HT1080 (cell line): ENCODE measurements around the gene CPLX1. TPM values are rescaled to one million over a fixed set of nuclear protein-coding genes. Genes with fewer than 3 reads are reported as not detected.
"Not testable (repeated sequence)": the region's sequence is repeated elsewhere in the genome, so short reads cannot be mapped to it uniquely, and the experiment has no call there.

Source experiments
- DNase-seq: peaks from one replicate; pipeline ENCODE4 v3.0.0-alpha.2; 2015; ENCODE audit warnings: low read depth
- total RNA-seq: library from RNA; depleted of rRNA; stranded (reverse); fragments of >200 nt; shearing (Covaris generic); gene quantifications from 2 replicates; pipeline ENCODE4 v1.2.3, GENCODE V29; 2014

Gene CPLX1
- total RNA-seq, 1 experiment from 2014 or later, result not detected

DNA sequence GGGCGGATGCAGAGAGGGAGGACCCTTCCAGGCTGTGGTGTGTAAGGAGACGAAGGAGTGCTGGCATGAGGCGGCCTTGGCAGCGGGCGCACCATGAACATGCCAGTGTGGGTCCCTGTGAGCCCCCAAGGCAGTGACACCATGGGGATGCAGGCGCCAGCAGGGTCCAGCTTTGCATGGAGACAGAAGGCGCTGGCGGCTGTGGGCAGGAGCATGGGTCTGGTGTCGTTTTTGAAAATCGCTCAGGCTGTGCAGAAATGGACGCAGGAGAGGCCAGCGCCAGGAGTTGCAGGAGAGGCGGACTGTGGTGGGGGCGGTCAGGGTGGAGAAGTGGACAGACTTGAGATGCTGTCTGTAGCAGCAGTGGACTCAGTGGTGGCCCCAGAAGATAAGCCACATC, 64.2 kb downstream of the CPLX1 start:
- DNase-seq, result no peak

DNA sequence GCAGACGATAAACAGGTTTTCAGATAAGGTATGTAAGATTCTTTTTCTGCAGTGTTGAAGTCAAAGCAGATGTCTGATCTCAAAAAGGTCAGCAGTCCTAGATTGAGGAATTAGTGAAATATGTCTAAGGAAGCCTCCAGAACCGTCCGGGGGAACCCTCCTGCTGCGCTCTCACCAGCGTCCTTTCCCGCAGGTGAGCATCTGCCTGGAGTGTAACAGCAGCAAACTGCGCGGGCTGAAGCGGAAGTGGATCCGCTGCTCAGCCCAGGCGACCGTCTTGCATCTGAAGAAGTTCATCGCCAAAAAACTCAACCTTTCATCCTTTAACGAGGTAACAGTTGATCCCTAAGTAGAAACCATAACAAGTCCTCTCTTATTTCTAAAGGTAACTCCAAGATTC, 64.8 kb downstream of the CPLX1 start:
- no peak for DNase-seq

DNA sequence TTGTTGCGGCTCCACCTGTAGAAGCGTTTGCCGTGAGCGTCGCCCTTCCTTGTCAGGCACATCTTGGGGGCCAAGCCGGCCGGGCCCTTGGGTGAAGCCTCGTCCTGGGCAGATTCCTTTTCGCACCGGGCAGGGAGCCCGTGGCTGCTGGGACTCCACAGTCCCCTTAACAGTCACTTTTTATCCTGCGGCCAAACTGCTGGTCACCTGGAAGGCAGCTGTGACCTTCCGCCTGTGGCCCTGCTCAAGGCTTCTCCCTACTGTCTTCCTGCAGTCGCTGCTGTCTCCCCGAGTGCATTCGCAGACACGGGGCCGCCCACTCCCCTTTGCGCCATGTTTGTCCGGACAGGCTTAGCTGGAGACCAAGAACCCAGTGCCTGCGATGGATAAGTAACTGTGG, 65.3 kb downstream of the CPLX1 start:
- DNase-seq, result no peak

DNA sequence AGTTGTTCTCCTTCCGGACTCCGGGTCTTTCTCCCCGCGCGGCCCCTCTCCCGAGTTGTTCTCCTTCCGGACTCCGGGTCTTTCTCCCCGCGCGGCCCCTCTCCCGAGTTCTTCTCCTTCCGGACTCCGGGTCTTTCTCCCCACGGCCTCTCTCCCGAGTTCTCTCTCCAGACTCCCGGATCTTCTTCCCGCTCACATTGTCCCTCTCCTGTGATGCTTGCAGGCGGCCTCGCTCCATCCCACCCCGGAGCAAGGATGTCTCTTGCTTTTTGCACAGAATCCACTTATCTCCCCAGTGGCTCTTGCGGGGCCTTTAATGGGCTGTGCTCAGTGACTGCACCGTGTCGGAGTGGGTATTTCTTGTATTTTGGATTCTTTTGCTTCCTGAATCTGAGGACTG, 66.1 kb downstream of the CPLX1 start:
- not testable (repeated sequence) for DNase-seq

DNA sequence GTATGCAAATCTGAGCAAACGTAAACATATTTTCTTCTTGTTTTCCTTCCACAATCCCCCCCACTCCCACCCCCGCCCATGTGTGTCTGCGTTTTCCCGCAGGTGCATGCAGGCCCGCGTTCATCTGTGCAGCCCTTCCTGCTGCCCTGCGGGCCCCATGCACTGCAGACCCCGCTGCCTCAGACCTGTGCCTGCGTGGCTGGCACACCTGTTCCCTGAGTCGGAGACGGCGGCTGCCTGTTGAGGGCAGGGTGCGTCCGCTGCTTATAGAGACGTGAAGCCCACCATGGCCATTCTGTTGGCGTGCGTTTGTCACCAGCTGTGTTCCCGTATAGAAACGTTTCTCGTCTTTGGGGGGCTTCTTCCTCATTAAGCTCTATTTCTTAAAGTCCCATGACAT, 68.8 kb downstream of the CPLX1 start:
- DNase-seq, result no peak

DNA sequence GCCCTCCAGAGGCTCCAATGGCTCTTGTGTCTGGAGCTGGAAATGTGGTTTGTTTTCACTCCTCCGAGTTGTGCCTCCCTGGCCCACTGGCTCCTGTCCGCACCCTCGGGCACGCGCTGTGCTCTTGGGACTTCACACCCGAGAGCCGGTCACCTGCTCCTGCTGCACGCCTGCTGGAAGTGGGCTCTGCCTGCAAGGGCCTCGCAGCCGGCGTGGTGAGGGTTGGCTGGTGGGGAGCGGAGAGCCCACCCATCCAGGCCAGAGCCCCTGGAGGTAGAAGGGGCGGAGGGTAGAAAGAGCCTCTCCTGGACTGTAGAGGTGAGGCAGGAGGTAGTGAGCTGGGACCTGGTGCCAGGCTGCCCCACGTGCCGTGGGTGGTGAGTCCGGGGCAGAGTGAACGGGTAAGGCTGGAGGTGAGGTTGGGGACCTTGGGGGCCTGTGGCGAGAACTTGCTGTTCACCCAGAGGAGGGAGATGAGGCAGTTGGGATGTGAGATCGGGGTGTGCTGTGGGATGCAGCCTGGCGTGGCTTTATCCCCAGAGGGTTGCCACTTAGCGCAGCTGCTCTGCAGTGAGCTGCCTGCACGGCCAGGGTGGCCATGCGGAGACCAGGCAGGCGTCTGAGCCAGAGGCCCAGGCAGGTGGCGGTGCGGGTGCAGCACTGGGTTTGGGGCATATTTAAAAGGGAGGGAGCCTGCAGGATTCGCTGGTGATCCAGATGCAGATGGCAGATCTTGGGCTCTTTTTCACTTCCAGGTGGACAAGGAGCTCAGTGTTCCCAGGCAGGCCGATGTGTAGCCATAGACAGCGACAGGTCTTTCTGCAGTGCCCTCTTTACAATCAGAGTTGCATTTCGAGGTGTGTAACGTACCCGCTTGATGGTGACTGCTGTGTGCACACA, 71.5 kb downstream of the CPLX1 start:
- no peak for DNase-seq

DNA sequence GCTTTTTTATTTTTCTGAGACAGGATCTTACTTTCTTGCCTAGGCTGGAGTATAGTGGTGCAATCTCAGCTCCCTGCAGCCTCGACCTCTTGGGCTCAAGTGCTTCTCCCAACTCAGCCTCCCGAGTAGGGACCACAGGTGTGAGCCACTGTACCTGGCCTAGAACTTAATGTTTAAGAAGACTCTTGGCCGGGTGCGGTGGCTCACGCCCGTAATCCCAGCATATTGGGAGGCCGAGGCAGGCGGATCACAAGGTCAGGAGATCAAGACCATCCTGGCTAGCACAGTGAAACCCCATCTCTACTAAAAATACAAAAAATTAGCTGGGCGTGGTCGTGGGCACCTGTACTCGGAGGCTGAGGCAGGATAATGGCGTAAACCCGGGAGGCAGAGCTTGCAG, 72.7 kb downstream of the CPLX1 start:
- DNase-seq, result not testable (repeated sequence)

DNA sequence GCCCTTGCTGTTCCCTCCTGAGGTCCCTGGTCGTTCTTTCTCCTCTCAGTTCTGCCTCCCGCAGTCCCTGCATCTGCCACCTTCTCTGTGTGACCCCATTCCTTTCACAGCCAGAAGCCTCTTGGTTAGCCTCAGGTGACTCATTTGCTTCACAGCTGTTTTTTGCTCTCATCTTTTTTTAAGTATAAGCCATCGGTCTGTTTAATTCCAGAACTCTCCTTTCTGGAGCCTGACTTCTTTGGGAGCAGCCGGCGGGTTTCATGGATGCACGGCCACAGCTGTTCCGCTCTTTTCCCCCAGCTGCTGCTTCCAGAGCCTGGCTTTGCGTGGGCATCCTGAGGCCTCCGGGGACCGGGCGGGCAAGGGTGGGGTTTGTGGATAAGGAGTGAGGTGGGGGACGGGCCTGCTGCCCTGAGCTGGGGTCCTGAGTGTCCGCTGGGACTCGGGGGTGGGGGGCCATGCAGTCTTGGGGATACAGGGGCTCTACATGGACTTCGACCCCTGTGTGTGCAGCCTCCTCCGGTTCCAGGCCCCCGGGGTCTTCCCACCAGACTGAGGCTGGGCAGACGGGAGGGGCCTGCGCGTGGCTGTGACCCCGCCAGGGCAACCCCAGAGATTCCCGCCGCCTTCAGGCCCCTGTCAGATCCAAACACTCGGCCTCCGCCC, 73.6 kb downstream of the CPLX1 start:
- no peak for DNase-seq

DNA sequence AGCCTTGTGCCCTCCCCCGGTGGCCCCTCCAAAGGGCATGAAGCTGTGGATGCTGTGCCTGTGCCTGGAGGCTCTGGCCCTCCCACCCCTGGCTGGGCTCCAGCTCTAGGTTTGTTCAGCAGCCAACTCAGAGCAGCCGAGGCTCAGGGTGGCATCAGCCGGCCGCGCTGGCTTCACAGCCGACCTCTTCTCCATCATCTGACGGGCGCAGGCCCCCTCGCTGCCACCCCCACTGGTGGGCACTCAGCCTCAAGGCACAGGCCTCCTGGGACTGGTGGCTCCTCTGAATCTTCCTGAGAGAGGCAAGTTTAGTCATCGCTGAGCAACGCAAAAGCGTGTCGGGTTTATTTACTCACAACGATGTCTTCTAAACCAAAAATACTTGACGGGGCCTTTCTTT, 74.3 kb downstream of the CPLX1 start:
- DNase-seq, result no peak

DNA sequence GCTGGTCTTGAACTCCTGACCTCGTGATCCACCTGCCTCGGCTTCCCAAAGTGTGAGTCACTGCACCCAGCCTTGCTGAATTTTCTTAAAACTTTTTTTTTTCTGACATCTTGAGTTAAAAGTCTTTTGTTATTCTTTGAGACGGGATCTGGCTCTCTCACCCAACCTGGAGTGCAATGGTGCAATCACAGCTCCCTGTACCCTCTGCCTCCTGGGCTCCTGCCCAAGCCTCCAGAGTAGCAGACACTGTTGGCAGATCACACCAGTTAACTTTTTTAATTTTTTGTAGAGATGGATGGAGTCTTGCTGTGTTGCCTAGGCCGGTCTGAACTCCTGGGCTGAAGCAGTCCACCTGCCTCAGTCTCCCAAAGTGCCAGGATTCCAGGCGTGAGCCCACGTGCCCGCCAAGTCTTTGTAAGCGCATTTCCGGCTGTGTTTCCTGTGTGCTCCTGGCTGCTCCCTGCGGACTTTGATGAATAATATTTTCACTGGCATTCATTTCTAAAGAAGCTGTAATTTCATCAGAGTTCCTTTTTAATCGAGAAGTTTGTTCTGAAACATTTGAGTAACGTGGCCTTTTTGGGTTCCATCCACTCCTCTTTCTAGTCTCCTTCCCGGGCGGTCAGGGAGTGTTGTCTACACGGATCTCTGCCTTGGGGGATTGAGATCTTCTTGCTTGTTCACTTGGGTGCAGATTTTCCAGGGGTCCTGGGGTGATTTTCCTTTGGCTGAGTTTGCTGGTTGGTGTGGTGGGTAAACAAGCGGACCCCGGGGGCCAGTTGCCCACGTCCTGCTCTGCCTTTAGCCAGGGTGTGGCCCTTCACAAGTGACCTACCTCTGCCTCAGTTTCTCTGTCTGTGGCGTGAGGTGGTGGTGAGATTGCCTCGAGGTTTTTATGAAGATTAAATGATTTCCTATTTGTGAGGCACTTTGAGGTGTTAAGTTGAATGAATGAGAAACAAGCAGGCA, 75.9 kb downstream of the CPLX1 start:
- no peak for DNase-seq

DNA sequence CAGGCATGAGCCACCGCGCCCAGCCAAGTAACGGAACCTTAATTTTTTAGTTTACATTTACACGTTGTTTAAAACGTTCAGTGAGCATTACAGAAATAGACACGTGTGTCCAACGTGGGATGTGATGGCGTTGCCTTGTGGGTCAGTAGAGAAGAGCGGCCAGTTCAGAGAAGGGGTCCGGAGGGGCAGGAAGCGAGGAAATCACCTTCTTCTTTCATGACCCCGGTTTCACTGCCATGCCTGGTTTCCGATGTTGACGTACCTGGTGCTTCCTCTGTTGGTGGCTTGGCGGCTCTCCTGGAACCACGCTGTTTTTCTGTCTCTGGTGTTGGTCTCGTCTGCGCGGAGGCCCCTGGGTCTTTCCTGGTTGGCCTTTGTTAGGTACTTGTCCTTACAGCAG, 77.5 kb downstream of the CPLX1 start:
- DNase-seq, result no peak

DNA sequence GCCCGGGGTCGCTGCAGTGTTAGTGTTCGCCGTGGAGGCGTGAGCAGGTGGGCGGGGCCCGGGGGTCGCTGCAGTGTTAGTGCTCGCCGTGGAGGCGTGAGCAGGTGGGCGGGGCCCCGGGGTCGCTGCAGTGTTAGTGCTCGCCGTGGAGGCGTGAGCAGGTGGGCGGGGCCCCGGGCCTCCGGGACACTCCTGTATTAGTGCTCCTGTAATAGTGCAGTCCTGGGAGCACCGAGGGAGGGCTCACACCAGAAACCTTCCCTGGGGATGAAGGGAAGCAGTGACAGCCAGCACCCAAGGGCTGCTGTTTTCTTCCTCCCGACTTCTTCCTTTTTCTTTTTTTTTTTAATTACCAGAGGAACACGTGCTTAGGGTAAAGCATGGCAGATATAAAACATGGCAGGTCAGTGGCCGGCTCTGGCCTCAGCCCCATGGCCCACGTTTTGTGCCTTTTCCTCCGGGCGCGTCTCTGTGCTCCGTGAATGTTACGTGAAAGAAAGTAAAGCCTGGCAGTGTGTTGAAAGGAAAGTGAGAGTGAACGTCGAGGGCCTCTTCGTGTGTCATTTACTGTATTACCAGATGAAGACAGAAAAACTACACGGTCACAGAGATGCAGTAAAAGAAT, 78.3 kb downstream of the CPLX1 start:
- DNase-seq, result no peak

DNA sequence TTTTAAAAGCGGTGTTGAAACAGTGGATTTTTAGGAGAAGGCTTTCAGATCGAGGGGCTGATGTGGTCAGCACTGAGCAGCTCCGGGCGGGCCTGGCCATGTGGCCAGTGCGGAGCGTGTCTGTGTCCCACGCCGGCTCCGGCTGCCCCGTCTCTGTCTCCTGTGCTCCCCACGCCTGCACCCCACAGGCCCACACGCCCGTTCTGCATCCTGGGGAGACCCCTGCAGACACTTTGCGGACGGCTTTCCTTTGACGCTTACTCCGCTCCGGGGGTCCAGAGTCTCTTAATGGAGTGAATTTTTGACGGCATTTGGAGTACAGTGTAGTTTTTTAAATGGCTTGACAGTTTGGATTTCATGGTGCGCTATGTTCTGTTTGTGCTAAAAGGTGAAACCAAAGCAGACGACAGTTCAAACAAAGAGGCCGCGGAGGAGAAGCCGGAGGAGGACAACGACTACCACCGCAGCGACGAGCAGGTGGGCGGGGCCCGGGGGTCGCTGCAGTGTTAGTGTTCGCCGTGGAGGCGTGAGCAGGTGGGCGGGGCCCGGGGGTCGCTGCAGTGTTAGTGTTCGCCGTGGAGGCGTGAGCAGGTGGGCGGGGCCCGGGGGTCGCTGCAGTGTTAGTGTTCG, 81.6 kb downstream of the CPLX1 start:
- DNase-seq, result no peak

DNA sequence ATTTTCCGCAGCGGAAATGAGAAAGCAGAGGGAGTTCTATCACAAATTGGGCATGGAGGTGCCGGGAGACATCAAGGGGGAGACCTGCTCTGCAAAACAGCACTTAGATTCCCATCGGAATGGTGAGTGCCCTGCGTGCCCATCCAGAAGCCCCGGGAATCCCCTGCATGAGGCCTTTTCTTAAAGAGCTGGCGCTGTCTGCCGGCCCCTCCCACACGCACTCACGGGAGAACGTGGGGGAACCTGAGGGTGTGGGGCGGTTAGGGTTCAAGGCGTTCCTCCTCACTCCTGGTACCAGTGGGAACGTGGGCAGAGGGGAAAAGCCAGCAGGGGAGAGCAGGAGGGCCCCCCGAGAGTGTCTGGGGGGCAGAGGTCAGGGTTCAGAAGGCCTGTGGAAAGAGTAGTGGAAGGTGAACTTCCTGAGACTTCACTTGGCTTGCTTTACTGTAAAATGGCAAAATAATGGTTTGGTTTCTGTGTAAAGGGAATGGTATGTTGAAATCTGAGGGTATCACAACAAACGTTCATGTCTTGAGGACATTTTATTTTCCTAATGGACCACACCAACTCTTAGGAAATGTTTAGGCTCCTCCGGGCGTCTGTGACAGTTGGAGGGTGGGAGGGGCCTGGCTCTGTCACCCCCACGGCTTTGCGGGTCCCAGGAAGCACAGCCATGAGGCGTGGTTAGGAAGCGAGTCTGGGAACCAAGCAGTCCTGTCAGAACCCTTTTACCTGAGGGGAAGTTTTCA, 82.3 kb downstream of the CPLX1 start:
- DNase-seq, result no peak

DNA sequence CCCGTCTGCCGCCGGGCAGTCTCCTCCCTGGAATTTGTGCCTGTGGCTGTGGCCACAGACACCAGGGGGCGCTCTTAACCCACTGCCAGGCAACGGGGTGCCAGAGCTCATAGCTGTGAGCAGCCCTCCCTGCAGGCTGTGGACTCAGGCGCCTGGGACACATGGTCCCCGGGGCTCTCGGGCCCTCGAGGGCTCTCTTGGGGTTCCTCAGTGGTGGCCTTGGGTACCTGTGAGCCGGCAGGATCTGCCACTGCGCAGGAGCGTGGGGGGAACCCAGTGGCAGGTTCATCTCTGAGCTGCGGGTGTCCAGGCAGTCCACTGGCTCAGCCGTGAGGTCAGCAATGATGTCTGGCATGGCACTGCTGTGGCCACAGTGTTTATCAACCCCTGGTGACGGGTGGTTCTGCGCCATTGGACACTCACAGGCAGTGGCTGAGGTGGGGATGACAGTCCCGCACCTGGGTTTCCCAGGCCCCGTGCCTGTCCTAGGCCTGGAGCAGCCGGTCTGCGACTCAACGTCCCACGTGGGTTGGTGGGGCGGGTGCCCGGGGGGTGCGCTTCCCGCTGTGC, 83.1 kb downstream of the CPLX1 start:
- peak; percentile 32 for DNase-seq

DNA sequence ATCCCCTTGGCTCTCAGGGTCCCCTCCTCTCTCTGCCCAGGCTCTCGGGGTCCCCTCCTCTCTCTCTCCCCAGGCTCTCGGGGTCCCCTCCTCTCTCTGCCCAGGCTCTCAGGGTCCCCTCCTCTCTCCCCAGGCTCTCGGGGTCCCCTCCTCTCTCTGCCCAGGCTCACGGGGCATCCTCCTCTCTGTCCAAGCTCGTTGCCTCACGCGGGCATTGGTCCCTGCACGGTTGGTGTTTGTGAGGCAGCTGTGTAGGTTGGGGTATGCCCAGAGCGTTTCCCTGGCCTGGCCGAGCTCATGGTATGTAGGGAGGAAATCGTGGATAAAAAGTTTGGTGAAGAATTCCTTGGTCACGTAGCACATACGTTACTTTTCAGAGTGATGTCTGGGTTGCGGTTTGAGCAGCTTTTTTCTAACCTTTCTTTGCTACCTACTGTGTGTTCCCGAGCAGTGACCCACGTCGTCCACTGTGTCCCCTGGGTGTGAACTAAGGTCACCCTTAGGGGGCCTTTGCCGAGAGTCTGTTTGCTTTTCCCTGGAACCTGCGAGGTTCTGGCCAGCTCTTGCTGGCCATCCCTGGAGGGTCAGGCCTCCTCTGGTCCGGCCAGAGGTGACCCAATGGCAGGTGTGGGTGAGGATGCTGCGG, 83.7 kb downstream of the CPLX1 start:
- no peak for DNase-seq

DNA sequence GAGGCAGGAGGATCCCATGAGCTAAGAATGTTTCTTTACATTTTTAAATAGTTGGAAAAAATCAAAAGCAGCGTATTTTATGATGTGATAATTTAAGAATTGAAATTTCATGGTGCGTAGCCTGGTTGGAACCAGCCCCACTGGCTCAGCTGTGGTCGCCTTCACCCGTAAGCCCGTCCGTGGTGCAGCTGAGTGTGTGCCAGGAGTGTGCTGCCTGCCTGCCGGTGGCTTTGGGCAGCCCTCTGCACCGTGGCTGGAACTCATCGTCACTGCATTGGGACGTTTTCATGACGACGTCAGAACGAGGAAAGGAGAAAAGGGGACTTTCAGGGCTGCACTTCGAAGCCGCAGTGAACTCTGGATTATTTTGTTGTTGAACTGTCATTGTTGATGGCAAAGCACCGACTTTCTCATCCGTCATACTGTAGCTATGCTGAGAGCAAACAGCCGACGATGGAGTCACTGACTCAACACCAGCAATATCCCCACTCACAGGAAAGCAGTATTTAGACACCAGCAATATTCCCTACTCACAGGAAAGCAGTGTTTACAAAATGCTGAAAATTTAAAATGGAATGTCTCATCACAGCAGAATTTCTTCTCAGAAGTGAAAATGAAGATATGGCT, 85.2 kb downstream of the CPLX1 start:
- no peak for DNase-seq

DNA sequence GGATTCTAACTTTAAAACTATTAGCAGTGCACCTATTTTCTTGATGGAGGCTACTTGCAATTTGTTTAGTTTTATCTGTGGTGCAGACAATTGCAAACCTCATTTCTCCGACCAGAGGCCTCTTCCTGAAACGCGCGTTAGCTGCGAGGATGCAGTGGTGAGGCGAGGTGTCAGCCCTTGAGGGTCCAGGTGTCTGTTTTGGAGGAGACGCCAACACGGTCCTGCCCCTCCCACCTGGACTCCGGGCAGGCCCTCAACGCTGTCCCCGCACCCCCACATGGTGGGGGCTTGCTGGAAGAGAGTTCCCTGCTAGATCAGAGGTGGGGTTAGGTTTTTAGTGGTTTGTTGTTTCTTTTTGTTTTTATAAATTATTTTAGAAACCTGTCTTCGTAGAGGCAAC, 85.9 kb downstream of the CPLX1 start:
- DNase-seq, result no peak

DNA sequence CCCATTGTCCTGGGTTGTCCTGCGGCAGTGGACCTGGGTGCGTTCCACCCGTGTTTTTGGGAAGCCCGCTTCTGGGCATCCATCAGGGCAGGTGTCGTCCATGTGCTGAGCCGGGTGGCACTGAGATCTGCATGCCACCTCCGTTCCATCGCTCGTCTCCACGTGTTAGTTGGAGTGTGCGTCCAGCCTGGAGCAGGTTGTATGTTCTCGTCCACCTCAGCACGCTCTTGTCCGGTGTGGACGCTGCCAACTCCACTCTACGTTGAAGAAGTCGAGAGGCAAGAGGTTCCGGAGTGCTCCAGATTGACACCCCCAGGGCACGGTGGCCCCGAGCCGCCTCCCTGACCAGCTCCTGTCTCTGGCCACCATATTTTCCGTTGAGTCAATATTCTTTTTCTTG, 86.4 kb downstream of the CPLX1 start:
- no peak for DNase-seq
